ENCODE measurements around the gene MVB12A. TPM values are rescaled to one million over a fixed set of nuclear protein-coding genes. Genes with fewer than 3 reads are reported as not detected.
A peak's percentile ranks its signal among the peaks of the same experiment; 100 is the strongest.

The MVB12A gene
- total and polyA plus RNA-seq, 9 of the 15 experiments (the other 6 are each of a cell fraction or from before 2014, with no cell fraction given): 1.2 to 46.2 (median 22.4) TPM

DNA sequence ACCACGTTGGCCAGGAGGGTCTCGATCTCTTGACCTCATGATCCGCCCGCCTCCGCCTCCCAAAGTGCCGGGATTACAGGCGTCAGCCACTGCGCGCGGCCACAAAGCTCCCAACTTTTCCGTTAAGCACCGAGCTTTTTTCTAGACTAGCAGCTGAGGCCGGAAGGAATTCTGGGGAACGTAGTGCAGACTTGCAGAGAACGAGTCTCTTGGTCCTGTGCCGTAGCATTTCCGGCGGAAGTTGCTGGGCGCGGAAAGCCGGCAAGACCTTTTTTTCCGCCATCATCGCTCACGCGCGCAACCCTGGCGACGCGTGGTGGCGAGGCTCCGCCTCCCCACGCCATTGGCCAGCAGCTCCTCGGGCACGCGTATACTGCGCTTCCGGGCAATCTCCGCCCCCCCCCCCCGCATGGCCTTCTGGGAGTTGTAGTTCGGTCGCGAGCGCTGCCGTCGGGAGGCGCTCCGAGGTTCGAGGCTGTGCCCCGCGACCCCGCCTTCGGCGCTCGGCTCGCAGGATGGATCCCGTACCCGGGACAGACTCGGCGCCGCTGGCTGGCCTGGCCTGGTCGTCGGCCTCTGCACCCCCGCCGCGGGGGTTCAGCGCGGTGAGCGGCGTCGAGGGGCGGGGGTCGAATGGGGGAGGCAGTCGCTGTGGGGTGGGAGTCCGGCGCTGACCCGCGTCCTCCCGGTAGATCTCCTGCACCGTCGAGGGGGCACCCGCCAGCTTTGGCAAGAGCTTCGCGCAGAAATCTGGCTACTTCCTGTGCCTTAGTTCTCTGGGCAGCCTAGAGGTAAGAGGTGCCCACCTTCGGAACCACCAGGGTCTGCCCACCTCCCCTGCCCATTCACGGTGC is at the start of gene MVB12A (continued):
- TF ChIP-seq RBM25 (IDR thresholded peaks at IDR 0.05; ENCODE audit: low read depth, low read length, severe bottlenecking) (peak; percentile 68), CSDE1 (IDR thresholded peaks at IDR 0.05) (no peak), BHLHE40 (IDR thresholded peaks at IDR 0.05; ENCODE audit: low read length) (peak; percentile 98), HMG20B (CRISPR knock-in tag; IDR thresholded peaks at IDR 0.05) (no peak), POLR2H (tag; IDR thresholded peaks at IDR 0.05; ENCODE audit: low read depth) (no peak; the same call in 1 of the 2 replicates), JUNB (CRISPR knock-in tag; conservative IDR thresholded peaks at IDR 0.05) (no peak), ZNF217 (CRISPR knock-in tag; IDR thresholded peaks at IDR 0.05) (no peak), ETV1 (tag; conservative IDR thresholded peaks at IDR 0.05; ENCODE audit: low read depth) (peak; percentile 73; the same call in 1 of the 2 replicates), POU5F1 (IDR thresholded peaks at IDR 0.05; ENCODE audit: borderline replicate concordance, low read depth, low read length, partially characterized antibody) (no peak), JUND (IDR thresholded peaks at IDR 0.05; ENCODE audit: borderline replicate concordance, low read depth, low read length) (peak; percentile 65), JUND (tag; IDR thresholded peaks at IDR 0.05; ENCODE audit: borderline replicate concordance, low read depth, low read length) (peak; percentile 38; the same call in 1 of the 3 replicates), KLF1 (tag; IDR thresholded peaks at IDR 0.05) (peak; percentile 63; the same call in 1 of the 2 replicates), SREBF2 (CRISPR knock-in tag; IDR thresholded peaks at IDR 0.05) (no peak), PTTG1 (tag; IDR thresholded peaks at IDR 0.05; ENCODE audit: low read depth) (no peak), TRIM28 (IDR thresholded peaks at IDR 0.05) (peak; percentile 50; the same call in 1 of the 2 replicates), ARHGAP35 (IDR thresholded peaks at IDR 0.05; ENCODE audit: partially characterized antibody) (peak; percentile 49), MTF1 (CRISPR knock-in tag; IDR thresholded peaks at IDR 0.05; ENCODE audit: borderline replicate concordance) (no peak), BRD4 (IDR thresholded peaks at IDR 0.05) (no peak), MAZ (CRISPR knock-in tag; conservative IDR thresholded peaks at IDR 0.05 in 1 of 2, IDR thresholded peaks at IDR 0.05 in 1 of 2) (peak; percentile 90 to 94), BDP1 (IDR thresholded peaks at IDR 0.05; ENCODE audit: insufficient read depth, insufficient read length) (no peak), ZBTB8A (IDR thresholded peaks at IDR 0.05; ENCODE audit: partially characterized antibody) (no peak), TEAD4 (IDR thresholded peaks at IDR 0.05; ENCODE audit: low read length) (no peak), TEAD4 (CRISPR knock-in tag; IDR thresholded peaks at IDR 0.05; ENCODE audit: borderline replicate concordance) (no peak), ZBTB7A (IDR thresholded peaks at IDR 0.05; ENCODE audit: borderline replicate concordance, control insufficient read depth, low read depth, low read length) (peak; percentile 18), SRSF1 (IDR thresholded peaks at IDR 0.05; ENCODE audit: low read depth, low read length) (no peak), EP300 (IDR thresholded peaks at IDR 0.05; ENCODE audit: low read length) (no peak), XRCC4 (IDR thresholded peaks at IDR 0.05; ENCODE audit: extremely low read depth, insufficient read depth, insufficient read length) (no peak), MAFF (IDR thresholded peaks at IDR 0.05; ENCODE audit: low read length) (no peak)
- TF ChIP-seq, protein P1, sequence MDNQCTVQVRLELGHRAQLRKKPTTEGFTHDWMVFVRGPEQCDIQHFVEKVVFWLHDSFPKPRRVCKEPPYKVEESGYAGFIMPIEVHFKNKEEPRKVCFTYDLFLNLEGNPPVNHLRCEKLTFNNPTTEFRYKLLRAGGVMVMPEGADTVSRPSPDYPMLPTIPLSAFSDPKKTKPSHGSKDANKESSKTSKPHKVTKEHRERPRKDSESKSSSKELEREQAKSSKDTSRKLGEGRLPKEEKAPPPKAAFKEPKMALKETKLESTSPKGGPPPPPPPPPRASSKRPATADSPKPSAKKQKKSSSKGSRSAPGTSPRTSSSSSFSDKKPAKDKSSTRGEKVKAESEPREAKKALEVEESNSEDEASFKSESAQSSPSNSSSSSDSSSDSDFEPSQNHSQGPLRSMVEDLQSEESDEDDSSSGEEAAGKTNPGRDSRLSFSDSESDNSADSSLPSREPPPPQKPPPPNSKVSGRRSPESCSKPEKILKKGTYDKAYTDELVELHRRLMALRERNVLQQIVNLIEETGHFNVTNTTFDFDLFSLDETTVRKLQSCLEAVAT (IDR thresholded peaks at IDR 0.05): no peak
